ENCODE data around the gene USP40. TPM values are rescaled to one million over a fixed set of nuclear protein-coding genes. Genes with fewer than 3 reads are reported as not detected.

Gene USP40
- total and polyA plus RNA-seq, 2 experiments from 2014 or later = 5.7 to 11.7 TPM

- no peak for DNase-seq (ENCODE audit: low spot score)
- Mint-ChIP-seq H3K27ac (peak overlapping the region; percentile 76), H3K36me3 (ENCODE audit: low read depth) (peaks cover 27% of the 10 kb centered on the region), H3K4me3 (no peak overlapping the region), H3K27me3 (ENCODE audit: insufficient read depth, low read depth, poor library complexity) (peaks cover 8% of the 10 kb centered on the region), H3K9me3 (no peaks in the 10 kb centered on the region; the same call in 2 of the 3 replicates), H3K4me1 (no peaks in the 10 kb centered on the region; the same call in 2 of the 3 replicates)
- Histone ChIP-seq H3K4me1 (ENCODE audit: insufficient read depth) (no peaks in the 10 kb centered on the region), H3K9me2 (ENCODE audit: insufficient read depth) (no peaks in the 10 kb centered on the region), H3K27ac (ENCODE audit: low read depth) (no peak overlapping the region), H4K20me1 (replicated peaks; ENCODE audit: insufficient read depth) (no peaks in the 10 kb centered on the region), H3K4me2 (no peak overlapping the region), H2AFZ (no peak overlapping the region), H3K36me3 (ENCODE audit: insufficient read depth) (peaks cover 9% of the 10 kb centered on the region; the same call in 1 of the 2 replicates), H3K4me3 (no peak overlapping the region), H3F3A (replicated peaks; ENCODE audit: low read depth) (no peaks in the 10 kb centered on the region), H3K27me3 (ENCODE audit: insufficient read depth) (no peaks in the 10 kb centered on the region), H3K79me2 (replicated peaks; ENCODE audit: insufficient read depth) (no peaks in the 10 kb centered on the region)
- peak; percentile 75 for ATAC-seq
- TF ChIP-seq, protein P1, sequence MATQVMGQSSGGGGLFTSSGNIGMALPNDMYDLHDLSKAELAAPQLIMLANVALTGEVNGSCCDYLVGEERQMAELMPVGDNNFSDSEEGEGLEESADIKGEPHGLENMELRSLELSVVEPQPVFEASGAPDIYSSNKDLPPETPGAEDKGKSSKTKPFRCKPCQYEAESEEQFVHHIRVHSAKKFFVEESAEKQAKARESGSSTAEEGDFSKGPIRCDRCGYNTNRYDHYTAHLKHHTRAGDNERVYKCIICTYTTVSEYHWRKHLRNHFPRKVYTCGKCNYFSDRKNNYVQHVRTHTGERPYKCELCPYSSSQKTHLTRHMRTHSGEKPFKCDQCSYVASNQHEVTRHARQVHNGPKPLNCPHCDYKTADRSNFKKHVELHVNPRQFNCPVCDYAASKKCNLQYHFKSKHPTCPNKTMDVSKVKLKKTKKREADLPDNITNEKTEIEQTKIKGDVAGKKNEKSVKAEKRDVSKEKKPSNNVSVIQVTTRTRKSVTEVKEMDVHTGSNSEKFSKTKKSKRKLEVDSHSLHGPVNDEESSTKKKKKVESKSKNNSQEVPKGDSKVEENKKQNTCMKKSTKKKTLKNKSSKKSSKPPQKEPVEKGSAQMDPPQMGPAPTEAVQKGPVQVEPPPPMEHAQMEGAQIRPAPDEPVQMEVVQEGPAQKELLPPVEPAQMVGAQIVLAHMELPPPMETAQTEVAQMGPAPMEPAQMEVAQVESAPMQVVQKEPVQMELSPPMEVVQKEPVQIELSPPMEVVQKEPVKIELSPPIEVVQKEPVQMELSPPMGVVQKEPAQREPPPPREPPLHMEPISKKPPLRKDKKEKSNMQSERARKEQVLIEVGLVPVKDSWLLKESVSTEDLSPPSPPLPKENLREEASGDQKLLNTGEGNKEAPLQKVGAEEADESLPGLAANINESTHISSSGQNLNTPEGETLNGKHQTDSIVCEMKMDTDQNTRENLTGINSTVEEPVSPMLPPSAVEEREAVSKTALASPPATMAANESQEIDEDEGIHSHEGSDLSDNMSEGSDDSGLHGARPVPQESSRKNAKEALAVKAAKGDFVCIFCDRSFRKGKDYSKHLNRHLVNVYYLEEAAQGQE (IDR thresholded peaks at IDR 0.05; ENCODE audit: unreplicated experiment) = no peak
- no peak for TF ChIP-seq EZH2phosphoT487 (IDR thresholded peaks at IDR 0.05; ENCODE audit: unreplicated experiment)
- TF ChIP-seq CREB1 (CRISPR knock-in tag; IDR thresholded peaks at IDR 0.05; ENCODE audit: low read depth) = no peak
- TF ChIP-seq, protein P2, sequence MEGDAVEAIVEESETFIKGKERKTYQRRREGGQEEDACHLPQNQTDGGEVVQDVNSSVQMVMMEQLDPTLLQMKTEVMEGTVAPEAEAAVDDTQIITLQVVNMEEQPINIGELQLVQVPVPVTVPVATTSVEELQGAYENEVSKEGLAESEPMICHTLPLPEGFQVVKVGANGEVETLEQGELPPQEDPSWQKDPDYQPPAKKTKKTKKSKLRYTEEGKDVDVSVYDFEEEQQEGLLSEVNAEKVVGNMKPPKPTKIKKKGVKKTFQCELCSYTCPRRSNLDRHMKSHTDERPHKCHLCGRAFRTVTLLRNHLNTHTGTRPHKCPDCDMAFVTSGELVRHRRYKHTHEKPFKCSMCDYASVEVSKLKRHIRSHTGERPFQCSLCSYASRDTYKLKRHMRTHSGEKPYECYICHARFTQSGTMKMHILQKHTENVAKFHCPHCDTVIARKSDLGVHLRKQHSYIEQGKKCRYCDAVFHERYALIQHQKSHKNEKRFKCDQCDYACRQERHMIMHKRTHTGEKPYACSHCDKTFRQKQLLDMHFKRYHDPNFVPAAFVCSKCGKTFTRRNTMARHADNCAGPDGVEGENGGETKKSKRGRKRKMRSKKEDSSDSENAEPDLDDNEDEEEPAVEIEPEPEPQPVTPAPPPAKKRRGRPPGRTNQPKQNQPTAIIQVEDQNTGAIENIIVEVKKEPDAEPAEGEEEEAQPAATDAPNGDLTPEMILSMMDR (conservative IDR thresholded peaks at IDR 0.05; ENCODE audit: low read depth in 2 of 2) = no peak
- TF ChIP-seq POLR2AphosphoS5 (IDR thresholded peaks at IDR 0.05; ENCODE audit: low read depth) = no peak
- TF ChIP-seq JUNB (IDR thresholded peaks at IDR 0.05; ENCODE audit: unreplicated experiment) = no peak
- TF ChIP-seq, protein P3, sequence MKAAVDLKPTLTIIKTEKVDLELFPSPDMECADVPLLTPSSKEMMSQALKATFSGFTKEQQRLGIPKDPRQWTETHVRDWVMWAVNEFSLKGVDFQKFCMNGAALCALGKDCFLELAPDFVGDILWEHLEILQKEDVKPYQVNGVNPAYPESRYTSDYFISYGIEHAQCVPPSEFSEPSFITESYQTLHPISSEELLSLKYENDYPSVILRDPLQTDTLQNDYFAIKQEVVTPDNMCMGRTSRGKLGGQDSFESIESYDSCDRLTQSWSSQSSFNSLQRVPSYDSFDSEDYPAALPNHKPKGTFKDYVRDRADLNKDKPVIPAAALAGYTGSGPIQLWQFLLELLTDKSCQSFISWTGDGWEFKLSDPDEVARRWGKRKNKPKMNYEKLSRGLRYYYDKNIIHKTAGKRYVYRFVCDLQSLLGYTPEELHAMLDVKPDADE (IDR thresholded peaks at IDR 0.05) = no peak
- no peak for TF ChIP-seq NANOG (IDR thresholded peaks at IDR 0.05; ENCODE audit: borderline replicate concordance)
- no peak for TF ChIP-seq ZNF331 (CRISPR knock-in tag; IDR thresholded peaks at IDR 0.05; ENCODE audit: low read depth)
- TF ChIP-seq ZNF462 (CRISPR knock-in tag; IDR thresholded peaks at IDR 0.05) = no peak
- no peak for TF ChIP-seq STAT1 (IDR thresholded peaks at IDR 0.05; ENCODE audit: unreplicated experiment)
- no peak for TF ChIP-seq EZH2 (IDR thresholded peaks at IDR 0.05; ENCODE audit: low read depth, unreplicated experiment)
- TF ChIP-seq ZNF114 (CRISPR knock-in tag; IDR thresholded peaks at IDR 0.05) = no peak
These were observed 109.6 kb downstream of the USP40 start for GRCh38 chr2:233456934-233457333.

All from GM23338 (cell line).